GM18526 (cell line): ENCODE data around the gene WEE1.

Experiments used
- POLR2A ChIP-seq: IDR thresholded peaks from 3 replicates; pipeline ENCODE4 v1.6.1; 2011; ENCODE audit not compliant: insufficient read length; ENCODE audit errors: extremely low read depth

The WEE1 gene

DNA sequence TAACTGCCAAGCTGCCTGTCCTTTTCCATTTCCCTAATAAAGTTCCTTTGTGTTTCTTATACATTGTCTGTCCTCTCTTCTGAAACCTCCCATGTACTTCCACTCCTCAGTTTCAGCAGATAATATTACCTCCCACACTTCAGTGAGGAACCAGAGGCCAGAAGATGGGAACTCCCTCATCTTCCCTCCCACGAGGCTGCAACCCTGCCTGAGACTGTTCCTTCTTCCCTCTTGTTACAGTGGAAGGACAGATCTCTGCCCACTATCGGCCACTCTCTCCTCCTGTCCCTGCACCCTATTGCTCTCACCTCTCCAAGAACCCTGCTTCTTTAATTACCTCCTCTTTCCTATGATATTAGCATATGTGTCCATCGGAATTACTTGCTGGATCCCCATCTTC, 52.3 kb downstream of the WEE1 start:
- TF ChIP-seq POLR2A = no peak

DNA sequence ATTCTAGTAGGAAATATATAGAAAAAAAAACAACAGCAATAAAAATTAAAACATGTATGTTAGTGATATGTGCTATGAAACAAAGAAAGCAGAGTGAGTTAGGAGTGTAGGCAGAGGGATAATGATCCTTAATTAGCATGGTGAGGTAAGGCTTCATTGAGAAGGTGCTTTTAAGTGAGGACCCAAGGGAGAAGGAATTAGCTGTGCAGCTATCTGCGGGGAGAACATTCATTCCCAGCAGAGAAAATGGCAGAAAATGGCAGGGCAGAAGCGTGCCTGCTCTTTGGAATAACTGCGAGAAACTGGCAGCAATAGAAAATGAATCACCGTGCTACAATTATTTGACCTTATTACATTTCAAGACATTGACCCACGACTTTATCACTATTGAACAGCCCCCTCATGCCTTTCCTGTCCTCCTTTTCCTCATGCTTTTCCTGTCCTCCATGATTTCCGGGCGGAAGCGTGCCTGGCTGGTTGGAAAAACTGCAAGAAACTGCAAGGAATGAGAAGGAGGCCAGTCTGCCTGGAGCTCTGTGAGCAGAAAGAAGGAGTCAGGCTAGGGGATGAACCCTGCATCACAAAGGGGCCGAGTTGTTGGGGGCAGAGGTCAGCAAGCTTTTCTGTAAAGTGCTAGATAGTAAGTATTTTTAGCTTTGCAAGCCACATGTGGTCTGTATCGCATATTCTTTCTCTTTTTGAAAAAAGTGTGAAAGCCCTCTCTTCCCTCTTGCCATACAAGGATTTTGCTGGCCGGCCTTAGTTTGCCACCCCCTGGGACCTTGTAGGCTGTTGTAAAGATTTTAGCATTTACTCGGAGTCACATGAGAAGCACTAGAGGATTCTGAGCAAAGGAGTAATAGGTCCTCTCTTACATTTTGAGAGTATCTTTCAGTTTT, 53.3 kb downstream of the WEE1 start:
- TF ChIP-seq POLR2A = no peak

DNA sequence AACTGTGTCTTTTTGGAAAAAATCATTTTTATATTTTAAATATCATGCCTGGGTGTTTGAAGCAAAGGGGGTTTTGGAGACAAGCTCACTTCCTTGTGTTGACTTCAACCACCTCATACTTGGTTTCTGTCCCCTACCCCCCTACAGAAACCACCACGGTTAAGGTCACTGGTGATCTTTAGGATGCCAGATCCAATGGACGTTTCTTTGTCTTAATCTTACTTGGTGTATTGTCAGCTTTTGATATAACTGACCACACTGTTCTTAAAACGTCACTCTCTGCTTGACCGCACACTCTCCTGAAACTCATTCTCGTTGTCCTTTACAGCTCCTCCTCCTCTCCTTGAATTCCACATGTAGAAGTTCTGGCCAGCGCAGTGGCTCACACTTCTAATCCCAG, 55.6 kb downstream of the WEE1 start:
- no peak for TF ChIP-seq POLR2A

DNA sequence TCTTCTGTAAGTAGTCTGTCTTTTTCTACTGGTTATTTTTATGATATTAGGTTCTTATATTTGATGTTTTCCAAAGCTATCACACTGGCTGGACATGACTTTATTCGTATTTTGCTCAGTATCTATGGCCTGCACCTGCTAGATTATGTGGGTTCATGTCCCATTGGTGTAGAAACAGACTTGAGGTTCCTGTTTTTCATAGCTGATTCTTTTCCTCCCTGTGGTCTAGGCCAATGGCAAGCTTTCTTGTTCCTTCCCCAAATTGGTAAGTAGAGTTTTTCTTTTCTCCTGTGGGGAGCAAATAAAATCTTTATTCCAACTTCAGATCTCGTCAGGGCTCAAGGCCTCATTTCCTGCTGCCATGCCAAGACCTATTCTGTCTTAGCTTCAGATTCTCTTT, 60.2 kb downstream of the WEE1 start:
- TF ChIP-seq POLR2A = no peak

DNA sequence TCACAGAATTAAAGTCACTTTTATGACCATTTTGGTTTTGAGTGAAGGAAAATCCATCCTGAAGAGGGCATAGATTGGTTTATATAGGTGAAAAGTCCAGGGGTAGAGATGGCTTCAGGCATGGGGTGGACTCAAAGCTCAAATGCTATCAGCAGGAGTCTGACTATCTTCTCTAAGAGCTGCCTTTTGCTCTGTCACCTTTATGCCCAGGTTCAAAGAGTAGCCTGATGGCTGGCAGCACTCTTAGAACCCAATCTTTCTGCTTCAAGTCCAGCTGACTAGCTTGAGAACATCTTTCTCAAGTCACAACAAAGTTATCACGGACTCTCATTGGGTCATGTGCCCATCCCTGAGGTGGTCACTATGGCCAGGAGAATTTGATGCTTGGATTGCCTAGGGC, 63.2 kb downstream of the WEE1 start:
- no peak for TF ChIP-seq POLR2A

DNA sequence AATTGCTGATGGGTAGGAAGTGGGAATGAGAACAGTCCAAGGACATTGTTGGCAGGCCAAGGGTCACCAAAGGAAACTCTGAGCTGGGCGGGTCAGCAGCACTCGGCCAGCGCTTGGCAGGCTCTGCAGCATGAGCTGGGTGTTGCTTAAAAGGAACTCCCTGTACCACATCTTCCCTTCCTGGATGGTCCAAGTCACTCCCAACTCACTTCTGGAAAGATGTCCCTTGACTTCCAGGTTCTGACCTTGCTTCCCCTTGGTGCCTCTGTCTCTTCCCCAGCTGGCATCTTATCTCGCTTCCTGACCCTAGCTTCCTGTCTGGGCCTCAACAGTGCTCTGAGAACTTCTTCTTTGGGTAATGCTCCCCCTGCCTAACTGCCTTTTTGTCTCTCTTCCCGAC, 65.6 kb downstream of the WEE1 start:
- no peak for TF ChIP-seq POLR2A
